ENCODE results near the gene TLNRD1. TPM values are rescaled to one million over a fixed set of nuclear protein-coding genes. Genes with fewer than 3 reads are reported as not detected.

Gene TLNRD1
- total RNA-seq, 1 experiment from 2014 or later, result 10.0 TPM

GRCh38 chr15:81050259-81050658, 49.5 kb downstream of the TLNRD1 start:
- DNase-seq (ENCODE audit: extremely low read depth, low read depth), result no peak

- no peak for DNase-seq (ENCODE audit: extremely low read depth, low read depth)
Observed at GRCh38 chr15:81050805-81051204, 50.1 kb downstream of the TLNRD1 start.

- DNase-seq (ENCODE audit: extremely low read depth, low read depth), result no peak
Observed at GRCh38 chr15:81052046-81052445, 51.3 kb downstream of the TLNRD1 start.

- DNase-seq (ENCODE audit: extremely low read depth, low read depth), result no peak
Observed at GRCh38 chr15:81053621-81054020, 52.9 kb downstream of the TLNRD1 start.

GRCh38 chr15:81054236-81054635, 53.5 kb downstream of the TLNRD1 start:
- no peak for DNase-seq (ENCODE audit: extremely low read depth, low read depth)

Small RNA genes lying within 50 kb of the gene (small RNA-seq; reads per million reads assigned to genes)
- 0 reads per million in 2 experiments for gene MIR4514

Other genes with a start within 250 kb of the TLNRD1 start
- gene CEMIP, start 221.6 kb upstream of the TLNRD1 start, total RNA-seq (2014; rRNA removed; shearing (Covaris generic)), result 0.87 and 1.0 TPM in 2 replicates
- gene MESD, start 11.1 kb upstream of the TLNRD1 start, total RNA-seq (2014; rRNA removed; shearing (Covaris generic)), result 18.6 and 19.7 TPM in 2 replicates
- not detected in 2 replicates for gene CFAP161, start 133.3 kb downstream of the TLNRD1 start, total RNA-seq (2014; rRNA removed; shearing (Covaris generic))
- gene IL16, start 196.0 kb downstream of the TLNRD1 start, total RNA-seq (2014; rRNA removed; shearing (Covaris generic)), result not detected in 2 replicates

Measured in NCI-H460 (cell line).